Progenitor cell of endocrine pancreas (in vitro differentiated cells): ENCODE measurements around the gene CCDC92B. TPM values are rescaled to one million over a fixed set of nuclear protein-coding genes. Genes with fewer than 3 reads are reported as not detected.

ENCODE experiments used
- DNase-seq: peaks from one replicate; pipeline ENCODE4 v3.0.0; 2021; ENCODE audit warnings: low spot score; ENCODE audit not compliant: unreplicated experiment
- H3K27ac Mint-ChIP-seq: 2 replicates; pipeline ENCODE4 v1.8.0; 2021; ENCODE audit warnings: mild to moderate bottlenecking, moderate library complexity, mixed read lengths
- H3K27me3 Mint-ChIP-seq: 2 replicates; pipeline ENCODE4 v1.8.0; 2021; ENCODE audit warnings: mixed read lengths
- H3K36me3 Mint-ChIP-seq: 2 replicates; pipeline ENCODE4 v1.8.0; 2022; ENCODE audit warnings: mixed read lengths; ENCODE audit not compliant: insufficient read depth
- H3K4me1 Mint-ChIP-seq: 2 replicates; pipeline ENCODE4 v1.8.0; 2021; ENCODE audit warnings: low read depth, mixed read lengths
- H3K4me3 Mint-ChIP-seq: 2 replicates; pipeline ENCODE4 v1.8.0; 2021; ENCODE audit warnings: low read depth, mild to moderate bottlenecking, moderate library complexity, mixed read lengths
- H3K9me3 Mint-ChIP-seq: 2 replicates; pipeline ENCODE4 v1.8.0; 2021; ENCODE audit warnings: low read depth, mixed read lengths
- CTCF ChIP-seq: fragments of 200-600 bp; sonication (generic); IDR thresholded peaks from one replicate; pipeline ENCODE4 v1.5.0; 2021; ENCODE audit warnings: antibody characterized with exemption, mild to moderate bottlenecking; ENCODE audit not compliant: unreplicated experiment
- total RNA-seq: library from RNA; stranded (reverse); gene quantifications from 2 replicates; pipeline ENCODE4 v1.2.1, GENCODE V29; 2021

Gene CCDC92B
- total RNA-seq, 1 donor from 2014 or later = 1.3 TPM

GRCh38 chr17:2685696-2686095 lies 63.8 kb downstream of the CCDC92B start:
- H3K27me3 Mint-ChIP-seq = no peaks in the 10 kb centered on the region

GRCh38 chr17:2684549-2684948 lies 64.9 kb downstream of the CCDC92B start:
- Mint-ChIP-seq H3K27me3 (no peaks in the 10 kb centered on the region), H3K4me1 (peaks cover 26% of the 10 kb centered on the region), H3K36me3 (peaks cover 20% of the 10 kb centered on the region), H3K27ac (peak overlapping the region; percentile 76), H3K9me3 (no peaks in the 10 kb centered on the region), H3K4me3 (no peak overlapping the region)
- no peak for TF ChIP-seq CTCF
- DNase-seq = no peak

More at GRCh38 chr17:2685696-2686095, 63.8 kb downstream of the CCDC92B start:
- no peak for DNase-seq
- no peaks in the 10 kb centered on the region for H3K9me3 Mint-ChIP-seq
- peaks cover 26% of the 10 kb centered on the region for H3K4me1 Mint-ChIP-seq
- no peak for TF ChIP-seq CTCF
- peaks cover 13% of the 10 kb centered on the region for H3K36me3 Mint-ChIP-seq
- H3K4me3 Mint-ChIP-seq = no peak overlapping the region
- no peak overlapping the region for H3K27ac Mint-ChIP-seq

GRCh38 chr17:2683912-2684311 lies 65.5 kb downstream of the CCDC92B start:
- no peak for TF ChIP-seq CTCF
- Mint-ChIP-seq H3K9me3 (no peaks in the 10 kb centered on the region), H3K4me3 (no peak overlapping the region), H3K27ac (peak overlapping the region; percentile 76), H3K27me3 (no peaks in the 10 kb centered on the region), H3K4me1 (peaks cover 22% of the 10 kb centered on the region), H3K36me3 (peaks cover 24% of the 10 kb centered on the region)
- DNase-seq = no peak

GRCh38 chr17:2682176-2682938 lies 67.1 kb downstream of the CCDC92B start:
- Mint-ChIP-seq H3K27ac (no peak overlapping the region), H3K4me1 (peaks cover 19% of the 10 kb centered on the region), H3K27me3 (no peaks in the 10 kb centered on the region), H3K9me3 (no peaks in the 10 kb centered on the region), H3K36me3 (peaks cover 25% of the 10 kb centered on the region), H3K4me3 (no peak overlapping the region)
- no peak for TF ChIP-seq CTCF
- DNase-seq = no peak

- Mint-ChIP-seq H3K4me1 (peaks cover 19% of the 10 kb centered on the region), H3K36me3 (peaks cover 30% of the 10 kb centered on the region), H3K4me3 (no peak overlapping the region), H3K9me3 (no peaks in the 10 kb centered on the region), H3K27ac (peak overlapping the region; percentile 37), H3K27me3 (no peaks in the 10 kb centered on the region)
- DNase-seq = no peak
- no peak for TF ChIP-seq CTCF
Measured at GRCh38 chr17:2681650-2682049, 67.8 kb downstream of the CCDC92B start.
